OCI-LY7 (cell line): ENCODE results near the gene ZNF213. TPM values are rescaled to one million over a fixed set of nuclear protein-coding genes. Genes with fewer than 3 reads are reported as not detected.

Experiments used
- BruUV-seq: library from RNA; stranded (reverse); fragments of 400-500 nt; replicated peaks from 2 replicates; lab custom pipeline; 2021; lab: Mats Ljungman, UMichigan
- CTCF ChIA-PET: fragments of 300-600 bp; sonication (Branson Sonifier 250); formaldehyde crosslinking; loops from one replicate; lab custom pipeline; 2022; ENCODE audit warnings: antibody characterized with exemption; ENCODE audit not compliant: unreplicated experiment; lab: Charles Lee
- POLR2A ChIA-PET: fragments of 300-600 bp; sonication (Branson Sonifier 250); formaldehyde crosslinking; loops from one replicate; lab custom pipeline; 2022; ENCODE audit warnings: antibody characterized with exemption; lab: Charles Lee
- DNase-seq: peaks from one replicate; pipeline ENCODE4 v3.0.0-alpha.2; 2015; ENCODE audit warnings: low spot score
- H2AFZ ChIP-seq: fragments of 200-600 bp; sonication (generic), shearing (Covaris generic); 2 replicates; pipeline ENCODE4 v1.6.1; 2014; ENCODE audit warnings: mild to moderate bottlenecking, antibody characterized with exemption, low read length, moderate library complexity
- H3K27ac ChIP-seq: fragments of 200-600 bp; sonication (generic); 2 replicates; pipeline ENCODE4 v1.5.1; 2014; ENCODE audit warnings: mixed run types, low read depth, mild to moderate bottlenecking, moderate library complexity, low read length, inconsistent platforms; ENCODE audit not compliant: poor library complexity, severe bottlenecking
- H3K36me3 ChIP-seq: fragments of 200-600 bp; sonication (generic); 2 replicates; pipeline ENCODE4 v1.6.1; 2014; ENCODE audit warnings: mild to moderate bottlenecking, antibody characterized with exemption, low read length, moderate library complexity, mixed read lengths; ENCODE audit not compliant: insufficient read depth
- H3K4me1 ChIP-seq: fragments of 200-600 bp; sonication (generic); 2 replicates; pipeline ENCODE4 v1.5.1; 2014; ENCODE audit warnings: mild to moderate bottlenecking, low read length; ENCODE audit not compliant: insufficient read depth, poor library complexity, severe bottlenecking
- H3K4me2 ChIP-seq: fragments of 200-600 bp; sonication (generic); 2 replicates; pipeline ENCODE4 v1.6.1; 2014; ENCODE audit warnings: mild to moderate bottlenecking, low read length
- H3K4me3 ChIP-seq: fragments of 200-600 bp; sonication (generic); 2 replicates; pipeline ENCODE4 v1.5.1; 2014; ENCODE audit warnings: mild to moderate bottlenecking, low read depth, low read length; ENCODE audit not compliant: poor library complexity, severe bottlenecking
- H3K79me2 ChIP-seq: fragments of 200-600 bp; sonication (generic); 2 replicates; pipeline ENCODE4 v1.6.1; 2016; ENCODE audit warnings: low read depth, mild to moderate bottlenecking, low read length, moderate library complexity, mixed read lengths; ENCODE audit not compliant: insufficient read depth
- H3K9me2 ChIP-seq: fragments of 200-600 bp; sonication (generic); 2 replicates; pipeline ENCODE4 v1.6.1; 2016; ENCODE audit warnings: mild to moderate bottlenecking, low read length, mixed read lengths; ENCODE audit not compliant: insufficient read depth
- H3K9me3 ChIP-seq: fragments of 200-600 bp; sonication (generic); 2 replicates; pipeline ENCODE4 v1.6.1; 2014; ENCODE audit warnings: mild to moderate bottlenecking, mixed run types, low read length, mixed read lengths
- H4K20me1 ChIP-seq: fragments of 200-600 bp; sonication (generic); 2 replicates; pipeline ENCODE4 v1.6.1; 2014; ENCODE audit warnings: mild to moderate bottlenecking, antibody characterized with exemption, low read length, moderate library complexity, mixed read lengths; ENCODE audit not compliant: insufficient read depth
- EZH2phosphoT487 ChIP-seq: fragments of 200-600 bp; sonication (generic); IDR thresholded peaks from 2 replicates; pipeline ENCODE4 v1.6.1; 2018; ENCODE audit warnings: low read depth, borderline replicate concordance, mild to moderate bottlenecking, mixed run types, antibody characterized with exemption, low read length, moderate library complexity, mixed read lengths
- intact Hi-C: fragments of 100-400 bp; cut with micrococcal nuclease; formaldehyde crosslinking; loops from one replicate; pipeline ENCODE4 v1.10.0; 2022; ENCODE audit not compliant: unreplicated experiment
- total RNA-seq, 2 experiments: library from RNA; depleted of rRNA in 1 of 2; stranded (reverse); fragments of >200 nt in 1 of 2; shearing (Covaris generic) in 1 of 2; gene quantifications; 2 replicates each; pipeline ENCODE4 v1.2.3, GENCODE V29; 2014 to 2022
- TF ChIP-seq, protein P1 (sequence below): fragments of 200-600 bp; sonication (generic); conservative IDR thresholded peaks from 2 replicates; pipeline ENCODE4 v1.5.1; 2014; ENCODE audit warnings: mild to moderate bottlenecking, antibody characterized with exemption, low read length, moderate library complexity, mixed read lengths

The ZNF213 gene
- total RNA-seq, 2 experiments from 2014 or later = 3.4 to 9.1 TPM

DNA sequence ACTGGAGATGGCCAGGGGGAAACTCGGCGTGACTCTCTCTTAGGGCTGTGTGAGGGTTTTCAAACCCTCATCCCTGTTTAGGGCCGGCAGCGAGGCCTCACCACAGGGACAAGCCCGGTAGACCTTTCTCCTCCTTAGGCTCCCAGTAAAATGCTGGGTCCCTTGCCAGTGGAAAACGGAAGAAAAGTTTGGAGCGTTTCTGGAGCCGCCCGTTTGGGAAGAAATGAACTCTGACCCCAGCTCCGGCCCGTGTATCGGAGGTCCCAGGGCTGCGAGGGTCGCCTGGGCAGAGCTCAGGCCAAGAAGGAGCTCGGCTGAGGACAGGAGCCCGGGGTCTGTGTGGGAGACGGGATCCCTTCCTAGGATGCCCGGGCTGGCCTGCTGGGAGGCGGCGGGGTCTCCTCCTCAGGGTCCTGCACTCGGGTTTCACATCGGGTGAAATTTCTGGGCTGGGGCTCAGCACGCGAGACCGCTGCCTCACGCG, 23.2 kb downstream of the ZNF213 start:
- H3K79me2 ChIP-seq = no peaks in the 10 kb centered on the region
- no peaks in the 10 kb centered on the region for H3K9me2 ChIP-seq
- TF ChIP-seq EZH2phosphoT487 = no peak
- TF ChIP-seq, protein P1, sequence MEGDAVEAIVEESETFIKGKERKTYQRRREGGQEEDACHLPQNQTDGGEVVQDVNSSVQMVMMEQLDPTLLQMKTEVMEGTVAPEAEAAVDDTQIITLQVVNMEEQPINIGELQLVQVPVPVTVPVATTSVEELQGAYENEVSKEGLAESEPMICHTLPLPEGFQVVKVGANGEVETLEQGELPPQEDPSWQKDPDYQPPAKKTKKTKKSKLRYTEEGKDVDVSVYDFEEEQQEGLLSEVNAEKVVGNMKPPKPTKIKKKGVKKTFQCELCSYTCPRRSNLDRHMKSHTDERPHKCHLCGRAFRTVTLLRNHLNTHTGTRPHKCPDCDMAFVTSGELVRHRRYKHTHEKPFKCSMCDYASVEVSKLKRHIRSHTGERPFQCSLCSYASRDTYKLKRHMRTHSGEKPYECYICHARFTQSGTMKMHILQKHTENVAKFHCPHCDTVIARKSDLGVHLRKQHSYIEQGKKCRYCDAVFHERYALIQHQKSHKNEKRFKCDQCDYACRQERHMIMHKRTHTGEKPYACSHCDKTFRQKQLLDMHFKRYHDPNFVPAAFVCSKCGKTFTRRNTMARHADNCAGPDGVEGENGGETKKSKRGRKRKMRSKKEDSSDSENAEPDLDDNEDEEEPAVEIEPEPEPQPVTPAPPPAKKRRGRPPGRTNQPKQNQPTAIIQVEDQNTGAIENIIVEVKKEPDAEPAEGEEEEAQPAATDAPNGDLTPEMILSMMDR = no peak
- DNase-seq = no peak
- H2AFZ ChIP-seq = peak overlapping the region; percentile 84; the same call in 1 of the 2 replicates
- intact Hi-C loops = loop anchor here (10.0 kb wide), 3 partner anchors 107 to 467 kb away; partner anchors contain the start of gene CLUAP1
- H3K4me3 ChIP-seq = peak overlapping the region; percentile 80
- H4K20me1 ChIP-seq = no peaks in the 10 kb centered on the region
- no peaks in the 10 kb centered on the region for H3K36me3 ChIP-seq
- no peaks in the 10 kb centered on the region for H3K9me3 ChIP-seq
- ChIA-PET POLR2A (interaction anchor here (0.7 to 1.1 kb wide), 3 partner anchors 24 to 169 kb away, joined by 3 to 4 read pairs (median 4); partner anchors contain the start of gene ZNF213), CTCF (interaction anchor here (0.6 kb wide), 1 partner anchor 467 kb away, joined by 8 read pairs; no protein-coding TSS in a partner anchor)
- H3K27ac ChIP-seq = no peak overlapping the region
- peak overlapping the region; percentile 94 for H3K4me2 ChIP-seq
- peaks cover 19% of the 10 kb centered on the region for H3K4me1 ChIP-seq
- BruUV-seq = no TSS peak

DNA sequence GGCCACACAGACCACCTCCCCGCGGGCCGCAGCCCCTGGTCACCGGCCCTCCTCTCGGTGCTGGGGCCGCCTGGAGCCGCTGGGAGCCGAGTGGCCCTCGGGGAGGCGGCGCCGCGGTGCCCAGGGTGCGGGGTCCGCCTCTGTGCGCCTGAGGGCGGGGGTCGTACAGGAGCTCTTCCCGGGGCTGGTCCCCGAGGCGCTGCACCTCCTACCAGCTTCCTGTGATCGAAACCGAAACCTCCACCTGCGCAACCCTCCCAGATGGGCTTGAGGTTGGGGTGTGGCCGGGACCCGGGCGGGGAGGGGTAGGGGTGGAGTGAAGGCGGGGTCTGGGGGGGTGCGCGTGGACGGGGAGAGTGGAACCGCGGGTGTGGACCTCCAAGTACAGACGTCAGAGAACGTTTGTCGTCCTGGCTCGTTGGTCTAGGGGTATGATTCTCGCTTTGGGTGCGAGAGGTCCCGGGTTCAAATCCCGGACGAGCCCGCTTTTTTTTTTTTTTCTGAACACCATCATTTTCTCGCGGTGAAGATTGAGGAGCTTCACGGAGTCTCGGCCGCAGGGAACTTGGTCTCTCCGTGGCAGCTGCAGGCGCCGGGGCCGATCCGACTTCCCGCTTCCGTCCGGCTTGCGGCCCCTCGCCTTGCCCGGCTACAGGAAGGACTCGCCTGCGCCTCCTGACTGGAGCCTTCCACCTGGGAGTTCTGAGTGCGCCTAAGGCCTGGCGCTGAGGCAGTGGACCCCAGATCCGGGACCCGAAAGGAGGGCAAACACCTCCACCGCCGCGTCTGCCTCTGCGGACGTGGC, 23.9 kb downstream of the ZNF213 start:
- CTCF ChIA-PET = interaction anchor here (0.6 kb wide), 1 partner anchor 466 kb away, joined by 8 read pairs; no protein-coding TSS in a partner anchor
- H3K27ac ChIP-seq = peak overlapping the region; percentile 57
- TSS peak; percentile 89 for BruUV-seq

More for the DNA sequence above, 23.9 kb downstream of the ZNF213 start:
- Histone ChIP-seq H3K9me2 (no peaks in the 10 kb centered on the region), H3K9me3 (no peaks in the 10 kb centered on the region), H2AFZ (peak overlapping the region; percentile 84; the same call in 1 of the 2 replicates), H3K4me3 (peak overlapping the region; percentile 80), H4K20me1 (no peaks in the 10 kb centered on the region), H3K36me3 (no peaks in the 10 kb centered on the region), H3K4me1 (peaks cover 19% of the 10 kb centered on the region), H3K4me2 (peak overlapping the region; percentile 94), H3K79me2 (no peaks in the 10 kb centered on the region)
- POLR2A ChIA-PET = interaction anchor here (0.7 to 1.0 kb wide), 3 partner anchors 9 to 168 kb away, joined by 3 to 4 read pairs (median 3); no protein-coding TSS in a partner anchor
- no peak for TF ChIP-seq EZH2phosphoT487
- TF ChIP-seq, protein P1 = no peak
- peak; percentile 88 for DNase-seq
- intact Hi-C loops = loop anchor here (10.0 kb wide), 3 partner anchors 106 to 466 kb away; partner anchors contain the start of gene CLUAP1
